ENCODE results near the gene KAZN. TPM values are rescaled to one million over a fixed set of nuclear protein-coding genes. Genes with fewer than 3 reads are reported as not detected.
"Not testable (repeated sequence)": the region's sequence is repeated elsewhere in the genome, so short reads cannot be mapped to it uniquely, and the experiment has no call there.

Gene KAZN
- polyA plus RNA-seq, 2 of the 4 experiments (the other 2 are of a cell fraction) = 1.3 to 1.9 TPM

DNA sequence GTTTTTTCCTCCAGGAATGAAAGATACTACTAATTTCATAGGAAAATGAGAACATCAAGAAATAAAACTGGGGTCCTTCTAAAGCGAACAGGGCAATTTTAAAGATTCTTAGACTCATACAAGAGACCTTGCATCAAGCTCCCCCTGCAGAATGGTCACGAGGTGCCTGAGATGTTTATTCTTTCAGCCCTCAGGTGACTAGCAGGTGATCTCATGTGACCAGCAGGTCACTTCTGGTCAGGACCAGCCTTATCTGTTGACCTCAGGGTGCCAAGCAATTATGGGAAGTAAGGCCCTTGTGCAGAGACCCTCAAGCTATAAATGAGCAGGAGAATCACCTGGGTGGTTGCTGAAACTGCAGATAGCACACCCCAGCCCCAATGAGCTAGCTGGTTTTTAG, 534.5 kb downstream of the KAZN start:
- DNase-seq (ENCODE audit: low read depth in 1 of 2, low spot score in 1 of 2) (no peak), FAIRE-seq (no peak), ATAC-seq (no peak)
- Histone ChIP-seq H3K4me1 (no peaks in the 10 kb centered on the region), H3K4me2 (no peak overlapping the region), H3K9me3 (no peaks in the 10 kb centered on the region), H3K27ac (no peak overlapping the region), H3K4me3 (no peak overlapping the region)
- 71% methylated on average over 2 of the region's 2 CpGs for WGBS (ENCODE audit: missing lambda C conversion rate)
- CTCF ChIA-PET = interaction anchor here (2.4 kb wide), 2 partner anchors 19 to 171 kb away, joined by 11 to 12 read pairs; no protein-coding TSS in a partner anchor
- TF ChIP-seq, protein P1, sequence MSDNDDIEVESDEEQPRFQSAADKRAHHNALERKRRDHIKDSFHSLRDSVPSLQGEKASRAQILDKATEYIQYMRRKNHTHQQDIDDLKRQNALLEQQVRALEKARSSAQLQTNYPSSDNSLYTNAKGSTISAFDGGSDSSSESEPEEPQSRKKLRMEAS (IDR thresholded peaks at IDR 0.05) = no peak
- TF ChIP-seq HOXB13 (CRISPR knock-in tag; IDR thresholded peaks at IDR 0.05; ENCODE audit: low read depth) = no peak
- no peak for TF ChIP-seq CHD2 (IDR thresholded peaks at IDR 0.05; ENCODE audit: low read length, partially characterized antibody)
- no peak for TF ChIP-seq NR3C1 (IDR thresholded peaks at IDR 0.05)
- TF ChIP-seq MAZ (IDR thresholded peaks at IDR 0.05; ENCODE audit: borderline replicate concordance, low read depth, low read length) = no peak
- TF ChIP-seq, protein P2, sequence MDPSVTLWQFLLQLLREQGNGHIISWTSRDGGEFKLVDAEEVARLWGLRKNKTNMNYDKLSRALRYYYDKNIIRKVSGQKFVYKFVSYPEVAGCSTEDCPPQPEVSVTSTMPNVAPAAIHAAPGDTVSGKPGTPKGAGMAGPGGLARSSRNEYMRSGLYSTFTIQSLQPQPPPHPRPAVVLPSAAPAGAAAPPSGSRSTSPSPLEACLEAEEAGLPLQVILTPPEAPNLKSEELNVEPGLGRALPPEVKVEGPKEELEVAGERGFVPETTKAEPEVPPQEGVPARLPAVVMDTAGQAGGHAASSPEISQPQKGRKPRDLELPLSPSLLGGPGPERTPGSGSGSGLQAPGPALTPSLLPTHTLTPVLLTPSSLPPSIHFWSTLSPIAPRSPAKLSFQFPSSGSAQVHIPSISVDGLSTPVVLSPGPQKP (IDR thresholded peaks at IDR 0.05; ENCODE audit: low read depth, low read length) = no peak
- no peak for TF ChIP-seq JUNB (IDR thresholded peaks at IDR 0.05)
- no peak for TF ChIP-seq TP53 (CRISPR knock-in tag; IDR thresholded peaks at IDR 0.05)
- TF ChIP-seq ZC3H11A (IDR thresholded peaks at IDR 0.05) = no peak
- no peak for TF ChIP-seq FOXS1 (CRISPR knock-in tag; IDR thresholded peaks at IDR 0.05)
- TF ChIP-seq JUN (IDR thresholded peaks at IDR 0.05) = no peak
- TF ChIP-seq EP300 (IDR thresholded peaks at IDR 0.05) = no peak
- TF ChIP-seq RNF2 (IDR thresholded peaks at IDR 0.05; ENCODE audit: borderline replicate concordance, low read depth) = no peak
- TF ChIP-seq ZNF302 (CRISPR knock-in tag; IDR thresholded peaks at IDR 0.05) = no peak
- TF ChIP-seq RARB (CRISPR knock-in tag; IDR thresholded peaks at IDR 0.05) = no peak
- TF ChIP-seq NPAS2 (CRISPR knock-in tag; IDR thresholded peaks at IDR 0.05; ENCODE audit: borderline replicate concordance) = no peak
- POLR2A ChIA-PET = no interaction called here

DNA sequence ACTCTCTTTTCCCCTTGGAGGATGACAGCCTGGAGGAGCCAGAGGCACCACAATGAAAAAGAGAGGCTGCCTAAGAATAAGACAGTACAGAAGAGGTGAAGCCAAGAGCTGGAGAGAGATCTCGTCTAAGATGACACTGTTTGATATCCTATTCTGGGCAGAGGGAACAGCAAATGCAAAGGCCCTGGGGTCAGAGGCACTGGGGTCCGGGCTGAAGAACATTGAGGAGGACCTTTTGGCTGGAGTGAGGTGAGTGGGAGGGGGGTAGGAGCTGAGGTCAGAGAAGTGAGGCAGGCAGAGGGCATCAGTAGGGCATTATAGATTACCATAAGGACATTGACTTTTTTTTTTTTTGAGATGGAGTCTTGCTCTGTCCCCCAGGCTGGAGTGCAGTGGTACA, 535.8 kb downstream of the KAZN start:
- no peak for ATAC-seq
- POLR2A ChIA-PET = no interaction called here
- TF ChIP-seq CBX8 (IDR thresholded peaks at IDR 0.05) = no peak
- no peak for TF ChIP-seq CBX2 (IDR thresholded peaks at IDR 0.05; ENCODE audit: borderline replicate concordance, low read depth)
- TF ChIP-seq FOSL2 (IDR thresholded peaks at IDR 0.05) = no peak
- TF ChIP-seq FOSL2 (CRISPR knock-in tag; IDR thresholded peaks at IDR 0.05) = no peak
- TF ChIP-seq KDM5A (IDR thresholded peaks at IDR 0.05) = no peak
- TF ChIP-seq, protein P3, sequence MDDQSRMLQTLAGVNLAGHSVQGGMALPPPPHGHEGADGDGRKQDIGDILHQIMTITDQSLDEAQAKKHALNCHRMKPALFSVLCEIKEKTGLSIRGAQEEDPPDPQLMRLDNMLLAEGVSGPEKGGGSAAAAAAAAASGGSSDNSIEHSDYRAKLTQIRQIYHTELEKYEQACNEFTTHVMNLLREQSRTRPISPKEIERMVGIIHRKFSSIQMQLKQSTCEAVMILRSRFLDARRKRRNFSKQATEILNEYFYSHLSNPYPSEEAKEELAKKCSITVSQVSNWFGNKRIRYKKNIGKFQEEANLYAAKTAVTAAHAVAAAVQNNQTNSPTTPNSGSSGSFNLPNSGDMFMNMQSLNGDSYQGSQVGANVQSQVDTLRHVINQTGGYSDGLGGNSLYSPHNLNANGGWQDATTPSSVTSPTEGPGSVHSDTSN (IDR thresholded peaks at IDR 0.05) = no peak
- no peak for TF ChIP-seq FOXS1 (CRISPR knock-in tag; IDR thresholded peaks at IDR 0.05)
- WGBS (ENCODE audit: missing lambda C conversion rate) = 60% methylated on average over 2 of the region's 2 CpGs
- CTCF ChIA-PET = interaction anchor here (1.4 to 1.9 kb wide), 2 partner anchors 18 to 139 kb away, joined by 4 to 6 read pairs; no protein-coding TSS in a partner anchor
- no peak for FAIRE-seq
- DNase-seq (ENCODE audit: low read depth in 1 of 2, low spot score in 1 of 2) = no peak
- Histone ChIP-seq H3K4me1 (no peaks in the 10 kb centered on the region), H3K4me2 (no peak overlapping the region), H3K27ac (no peak overlapping the region), H3K9me3 (no peaks in the 10 kb centered on the region), H3K4me3 (no peak overlapping the region)

DNA sequence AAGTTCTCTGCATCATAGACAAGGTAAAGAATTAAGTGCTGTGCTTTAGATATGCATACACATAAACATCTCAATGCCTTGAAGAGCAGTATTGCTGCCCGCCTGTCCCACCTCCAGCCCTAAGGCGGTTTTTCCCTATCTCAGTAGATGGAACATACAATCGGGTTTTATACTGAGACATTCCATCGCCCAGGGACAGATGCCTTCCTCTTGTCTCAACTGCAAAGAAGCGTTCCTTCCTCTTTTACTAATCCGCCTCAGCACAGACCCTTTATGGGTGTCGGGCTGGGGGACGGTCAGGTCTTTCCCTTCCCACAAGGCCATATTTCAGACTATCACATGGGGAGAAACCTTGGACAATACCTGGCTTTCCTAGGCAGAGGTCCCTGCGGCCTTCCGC, 537.1 kb downstream of the KAZN start:
- 78% methylated on average over 8 of the region's 10 CpGs for WGBS (ENCODE audit: missing lambda C conversion rate)
- H3K27ac ChIP-seq; H3K9me3 ChIP-seq; POLR2A ChIA-PET; ATAC-seq; H3K4me1 ChIP-seq; DNase-seq (ENCODE audit: low read depth in 1 of 2, low spot score in 1 of 2); H3K4me2 ChIP-seq; FAIRE-seq; H3K4me3 ChIP-seq: not testable (repeated sequence)
- CTCF ChIA-PET = interaction anchor here (1.7 kb wide), 1 partner anchor 16 kb away, joined by 10 read pairs; no protein-coding TSS in a partner anchor

Data from A549 (cell line).